Caco-2 (cell line): ENCODE results near the gene ADAMTS2. TPM values are rescaled to one million over a fixed set of nuclear protein-coding genes. Genes with fewer than 3 reads are reported as not detected.
"Not testable (repeated sequence)": the region's sequence is repeated elsewhere in the genome, so short reads cannot be mapped to it uniquely, and the experiment has no call there.

ENCODE experiments used
- BruUV-seq: library from RNA; stranded (reverse); fragments of 400-500 nt; replicated peaks from 2 replicates; lab custom pipeline; 2021; lab: Mats Ljungman, UMichigan
- CTCF ChIA-PET: fragments of 300-600 bp; sonication (Branson Sonifier 250); formaldehyde crosslinking; loops from one replicate; lab custom pipeline; 2022; ENCODE audit warnings: antibody characterized with exemption; lab: Charles Lee
- POLR2A ChIA-PET: fragments of 300-600 bp; sonication (Branson Sonifier 250); formaldehyde crosslinking; loops from one replicate; lab custom pipeline; 2022; ENCODE audit warnings: antibody characterized with exemption; lab: Charles Lee
- DNase-seq, 2 experiments: peaks; one replicate each; pipeline versions ENCODE4 v3.0.0 to v3.0.0-alpha.2; 2020 to 2022
- H3K27me3 ChIP-seq: replicated peaks from 2 replicates; pipeline ENCODE4 v1.6.0; 2011; ENCODE audit warnings: low read length; ENCODE audit not compliant: control insufficient read depth, insufficient read depth
- H3K36me3 ChIP-seq: 2 replicates; pipeline ENCODE4 v1.5.1; 2011; ENCODE audit warnings: low read length; ENCODE audit not compliant: control insufficient read depth, insufficient read depth
- H3K4me1 ChIP-seq: fragments of 250-450 bp; sonication (Bioruptor Pico); 2 replicates; pipeline ENCODE4 v1.5.1; 2020; ENCODE audit warnings: mild to moderate bottlenecking
- H3K4me3 ChIP-seq: 2 replicates; pipeline ENCODE4 v1.5.1; 2011; ENCODE audit warnings: low read depth, mild to moderate bottlenecking, control low read depth, low read length
- H3K9me3 ChIP-seq: fragments of 250-450 bp; sonication (Bioruptor Pico); 2 replicates; pipeline ENCODE4 v1.5.1; 2020; ENCODE audit warnings: mild to moderate bottlenecking, moderate library complexity
- H3K27ac Mint-ChIP-seq: one replicate; pipeline ENCODE4 v1.8.0; 2022; ENCODE audit warnings: mixed read lengths; ENCODE audit not compliant: unreplicated experiment
- H3K27me3 Mint-ChIP-seq: one replicate; pipeline ENCODE4 v1.8.0; 2022; ENCODE audit warnings: mixed read lengths; ENCODE audit not compliant: insufficient read depth, unreplicated experiment
- H3K36me3 Mint-ChIP-seq: one replicate; pipeline ENCODE4 v1.8.0; 2022; ENCODE audit warnings: mild to moderate bottlenecking, mixed read lengths; ENCODE audit not compliant: insufficient read depth, unreplicated experiment
- H3K4me1 Mint-ChIP-seq: one replicate; pipeline ENCODE4 v1.8.0; 2022; ENCODE audit warnings: low read depth, mixed read lengths; ENCODE audit not compliant: unreplicated experiment
- H3K4me3 Mint-ChIP-seq: one replicate; pipeline ENCODE4 v1.8.0; 2022; ENCODE audit warnings: mild to moderate bottlenecking, moderate library complexity, mixed read lengths; ENCODE audit not compliant: unreplicated experiment
- H3K9me3 Mint-ChIP-seq: one replicate; pipeline ENCODE4 v1.8.0; 2022; ENCODE audit warnings: mixed read lengths; ENCODE audit not compliant: unreplicated experiment
- CTCF ChIP-seq, 2 experiments: fragments of 200-600 bp in 1 of 2; IDR thresholded peaks; 1 replicate in 1 of 2; 2 replicates in 1 of 2; pipeline versions ENCODE4 v1.5.1 to v1.8.0; 2011 to 2022; ENCODE audit warnings: antibody characterized with exemption in 1 of 2, control low read depth in 1 of 2, inconsistent platforms in 1 of 2, low read depth in 1 of 2, low read length in 1 of 2, mild to moderate bottlenecking in 1 of 2, moderate library complexity in 1 of 2; ENCODE audit not compliant: insufficient read depth in 1 of 2, severe bottlenecking in 1 of 2, unreplicated experiment in 1 of 2
- intact Hi-C: fragments of 100-400 bp; cut with micrococcal nuclease; formaldehyde crosslinking; loops from one replicate; pipeline ENCODE4 v1.10.0; 2022; ENCODE audit not compliant: unreplicated experiment
- total RNA-seq: library from RNA; stranded (reverse); gene quantifications from 2 replicates; pipeline ENCODE4 v1.2.3, GENCODE V29; 2022

The ADAMTS2 gene
- total RNA-seq, 1 experiment from 2014 or later, result 0.05 TPM

- Histone ChIP-seq H3K4me3 (no peak overlapping the region), H3K27me3 (no peaks in the 10 kb centered on the region), H3K4me1 (no peaks in the 10 kb centered on the region), H3K36me3 (no peaks in the 10 kb centered on the region), H3K9me3 (no peaks in the 10 kb centered on the region)
- H3K9me3 Mint-ChIP-seq, result no peaks in the 10 kb centered on the region
- ChIA-PET CTCF (no interaction called here), POLR2A (no interaction called here)
- no peak for TF ChIP-seq CTCF (IDR thresholded peaks at IDR 0.05; ENCODE audit: insufficient read depth in 1 of 2, low read depth in 1 of 2, low read length in 1 of 2, severe bottlenecking in 1 of 2, unreplicated experiment in 1 of 2)
- no peak overlapping the region for H3K27ac Mint-ChIP-seq
- no peaks in the 10 kb centered on the region for H3K27me3 Mint-ChIP-seq
- H3K4me3 Mint-ChIP-seq, result no peak overlapping the region
- DNase-seq, result no peak
- H3K36me3 Mint-ChIP-seq, result no peaks in the 10 kb centered on the region
- no peaks in the 10 kb centered on the region for H3K4me1 Mint-ChIP-seq
- intact Hi-C loops, result no loop called here
- no TSS peak for BruUV-seq
These were observed 20.4 kb downstream of the ADAMTS2 start for GRCh38 chr5:179324760-179325295.

- BruUV-seq, H3K4me3 ChIP-seq, intact Hi-C loops, H3K4me3 Mint-ChIP-seq, H3K4me1 ChIP-seq, POLR2A ChIA-PET, H3K4me1 Mint-ChIP-seq, DNase-seq, H3K27me3 ChIP-seq, H3K27me3 Mint-ChIP-seq, H3K9me3 ChIP-seq, H3K27ac Mint-ChIP-seq, H3K36me3 ChIP-seq, H3K36me3 Mint-ChIP-seq, H3K9me3 Mint-ChIP-seq: not testable (repeated sequence)
- CTCF ChIA-PET, result interaction anchor here (0.6 kb wide), 1 partner anchor 9 kb away, joined by 3 read pairs; no protein-coding TSS in a partner anchor
These were observed 20.9 kb downstream of the ADAMTS2 start for GRCh38 chr5:179324316-179324715.

GRCh38 chr5:179323026-179323870 is 22.0 kb downstream of the ADAMTS2 start:
- Mint-ChIP-seq H3K27me3 (no peaks in the 10 kb centered on the region), H3K27ac (no peak overlapping the region), H3K4me3 (no peak overlapping the region), H3K9me3 (no peaks in the 10 kb centered on the region), H3K36me3 (no peaks in the 10 kb centered on the region), H3K4me1 (no peaks in the 10 kb centered on the region)
- H3K9me3 ChIP-seq, result no peaks in the 10 kb centered on the region
- intact Hi-C loops, result no loop called here
- ChIA-PET CTCF (no interaction called here), POLR2A (no interaction called here)
- H3K4me1 ChIP-seq, result no peaks in the 10 kb centered on the region
- H3K4me3 ChIP-seq, result no peak overlapping the region
- TF ChIP-seq CTCF (IDR thresholded peaks at IDR 0.05; ENCODE audit: insufficient read depth in 1 of 2, low read depth in 1 of 2, low read length in 1 of 2, severe bottlenecking in 1 of 2, unreplicated experiment in 1 of 2), result no peak
- no TSS peak for BruUV-seq
- peak in 1 of 2 experiments; percentile 20 for DNase-seq
- no peaks in the 10 kb centered on the region for H3K36me3 ChIP-seq
- no peaks in the 10 kb centered on the region for H3K27me3 ChIP-seq
